ENCODE measurements around the gene SERP1. TPM values are rescaled to one million over a fixed set of nuclear protein-coding genes. Genes with fewer than 3 reads are reported as not detected.

SERP1 gene
- total RNA-seq, 1 donor from 2014 or later = 87.2 TPM

- peaks cover 11% of the 10 kb centered on the region for H3K27me3 Mint-ChIP-seq
- CTCF ChIA-PET = interaction anchor here (1.2 kb wide), 1 partner anchor 8 kb away, joined by 4 read pairs; no protein-coding TSS in a partner anchor
- H3K36me3 Mint-ChIP-seq (ENCODE audit: low read depth) = peaks cover 2% of the 10 kb centered on the region
- ATAC-seq (ENCODE audit: low read depth) = no peak
- intact Hi-C loops (cut with micrococcal nuclease) = no loop called here
- DNase-seq = no peak
- H3K4me3 Mint-ChIP-seq = no peak overlapping the region
- no peaks in the 10 kb centered on the region for H3K4me1 Mint-ChIP-seq
- peaks cover 3% of the 10 kb centered on the region for H3K9me3 Mint-ChIP-seq
- TF ChIP-seq CTCF (IDR thresholded peaks at IDR 0.05) = no peak
- POLR2A ChIA-PET = no interaction called here
- no peak overlapping the region for H3K27ac Mint-ChIP-seq
These were observed 27.3 kb downstream of the SERP1 start for GRCh38 chr3:150519026-150519425.

GRCh38 chr3:150515210-150515609, 31.1 kb downstream of the SERP1 start:
- no peak for TF ChIP-seq CTCF (IDR thresholded peaks at IDR 0.05)
- intact Hi-C loops (cut with micrococcal nuclease) = no loop called here
- ChIA-PET CTCF (interaction anchor here (1.0 kb wide), 1 partner anchor 12 kb away, joined by 3 read pairs; no protein-coding TSS in a partner anchor), POLR2A (no interaction called here)
- Mint-ChIP-seq H3K27me3 (peaks cover 11% of the 10 kb centered on the region), H3K27ac (no peak overlapping the region), H3K4me1 (no peaks in the 10 kb centered on the region), H3K36me3 (ENCODE audit: low read depth) (peaks cover 2% of the 10 kb centered on the region), H3K9me3 (peaks cover 3% of the 10 kb centered on the region), H3K4me3 (no peak overlapping the region)
- DNase-seq (no peak), ATAC-seq (ENCODE audit: low read depth) (no peak)

- intact Hi-C loops (cut with micrococcal nuclease) = no loop called here
- Mint-ChIP-seq H3K36me3 (ENCODE audit: low read depth) (no peaks in the 10 kb centered on the region), H3K27me3 (peaks cover 20% of the 10 kb centered on the region), H3K27ac (no peak overlapping the region), H3K9me3 (peaks cover 4% of the 10 kb centered on the region), H3K4me3 (no peak overlapping the region), H3K4me1 (no peaks in the 10 kb centered on the region)
- ATAC-seq (ENCODE audit: low read depth) (no peak), DNase-seq (no peak)
- TF ChIP-seq CTCF (IDR thresholded peaks at IDR 0.05) = no peak
- CTCF ChIA-PET = no interaction called here
- POLR2A ChIA-PET = no interaction called here
These were observed 35.0 kb downstream of the SERP1 start for GRCh38 chr3:150511122-150511821.

GRCh38 chr3:150509780-150510179, 36.5 kb downstream of the SERP1 start:
- TF ChIP-seq CTCF (IDR thresholded peaks at IDR 0.05) = no peak
- intact Hi-C loops (cut with micrococcal nuclease) = no loop called here
- peaks cover 4% of the 10 kb centered on the region for H3K9me3 Mint-ChIP-seq
- no peak overlapping the region for H3K4me3 Mint-ChIP-seq
- ChIA-PET POLR2A (no interaction called here), CTCF (no interaction called here)
- H3K27ac Mint-ChIP-seq = no peak overlapping the region
- no peak for ATAC-seq (ENCODE audit: low read depth)
- DNase-seq = no peak
- H3K27me3 Mint-ChIP-seq = peaks cover 25% of the 10 kb centered on the region
- H3K4me1 Mint-ChIP-seq = no peaks in the 10 kb centered on the region
- no peaks in the 10 kb centered on the region for H3K36me3 Mint-ChIP-seq (ENCODE audit: low read depth)

- no peak for TF ChIP-seq CTCF (IDR thresholded peaks at IDR 0.05)
- peaks cover 4% of the 10 kb centered on the region for H3K9me3 Mint-ChIP-seq
- H3K4me1 Mint-ChIP-seq = no peaks in the 10 kb centered on the region
- H3K4me3 Mint-ChIP-seq = no peak overlapping the region
- H3K27me3 Mint-ChIP-seq = peaks cover 25% of the 10 kb centered on the region
- ATAC-seq (ENCODE audit: low read depth) (no peak), DNase-seq (no peak)
- POLR2A ChIA-PET = no interaction called here
- no peaks in the 10 kb centered on the region for H3K36me3 Mint-ChIP-seq (ENCODE audit: low read depth)
- intact Hi-C loops (cut with micrococcal nuclease) = no loop called here
- CTCF ChIA-PET = no interaction called here
- no peak overlapping the region for H3K27ac Mint-ChIP-seq
These were observed 37.9 kb downstream of the SERP1 start for GRCh38 chr3:150508401-150508800.

Measured in activated B cell treated with CpG ODN at 0.5 μM for 24 hours (primary cell).